Measurements from ENCODE around the gene DOCK8.

DOCK8 gene

GRCh38 chr9:394347-395052, 179.8 kb downstream of the DOCK8 start:
- no peaks in the 10 kb centered on the region for H3K27me3 Mint-ChIP-seq (ENCODE audit: low read depth)
- no peaks in the 10 kb centered on the region for H3K36me3 Mint-ChIP-seq (ENCODE audit: low read depth)

GRCh38 chr9:396396-396795, 181.7 kb downstream of the DOCK8 start:
- Mint-ChIP-seq H3K4me1 (peaks cover 6% of the 10 kb centered on the region), H3K27me3 (ENCODE audit: low read depth) (no peaks in the 10 kb centered on the region), H3K4me3 (no peak overlapping the region), H3K9me3 (no peaks in the 10 kb centered on the region), H3K27ac (peak overlapping the region; percentile 10 to 40 (median 15)), H3K36me3 (ENCODE audit: low read depth) (peaks cover 4% of the 10 kb centered on the region)
- TF ChIP-seq CTCF (IDR thresholded peaks at IDR 0.05; ENCODE audit: unreplicated experiment in 3 of 3): no peak

More at GRCh38 chr9:394347-395052, 179.8 kb downstream of the DOCK8 start:
- H3K4me3 Mint-ChIP-seq: no peak overlapping the region
- no peaks in the 10 kb centered on the region for H3K9me3 Mint-ChIP-seq
- H3K27ac Mint-ChIP-seq: peak overlapping the region in 1 of 3 experiments; percentile 16
- peaks cover 6% of the 10 kb centered on the region for H3K4me1 Mint-ChIP-seq
- TF ChIP-seq CTCF (IDR thresholded peaks at IDR 0.05; ENCODE audit: unreplicated experiment in 3 of 3): no peak

DNA sequence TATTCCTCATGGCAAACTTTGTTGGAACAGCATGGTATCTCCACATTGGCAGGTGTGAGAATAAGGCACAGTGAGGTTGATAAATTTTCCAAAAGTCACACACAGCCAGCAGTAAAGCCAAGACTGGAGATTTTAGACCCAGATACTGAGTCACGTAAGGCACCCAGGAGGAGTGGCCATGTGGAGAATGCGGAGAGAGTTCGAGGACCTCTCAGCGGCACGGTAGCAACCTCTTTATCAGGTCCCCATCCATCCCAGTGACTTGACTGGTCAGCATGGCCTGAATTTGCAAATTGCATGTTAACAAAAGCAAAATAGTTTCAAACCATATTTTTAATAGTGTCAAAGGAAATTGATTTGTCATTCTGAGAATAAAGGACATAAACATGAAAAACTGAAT, 183.4 kb downstream of the DOCK8 start:
- H3K4me3 Mint-ChIP-seq: no peak overlapping the region

DNA sequence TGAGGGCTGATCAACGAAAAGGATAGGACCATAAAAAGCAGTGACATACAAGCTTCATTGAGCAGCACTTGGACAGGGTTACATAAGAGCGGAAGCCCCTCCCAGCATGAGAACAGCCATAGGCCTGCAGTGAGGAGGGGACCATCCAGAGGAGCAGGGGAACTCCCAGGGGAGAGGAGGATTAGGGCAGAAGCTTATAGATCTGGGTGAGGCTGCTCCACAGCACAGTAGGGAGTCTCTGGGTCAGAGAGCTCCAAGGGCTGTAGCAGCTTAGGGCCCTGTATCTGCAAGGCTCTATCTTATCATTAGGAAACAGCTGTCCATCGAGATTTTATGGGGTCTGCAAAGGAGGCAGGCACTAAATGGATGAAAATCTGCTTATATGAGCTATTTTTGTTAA, 186.6 kb downstream of the DOCK8 start:
- H3K4me3 Mint-ChIP-seq: no peak overlapping the region
- H3K27ac Mint-ChIP-seq: no peak overlapping the region
- peaks cover 12% of the 10 kb centered on the region for H3K36me3 Mint-ChIP-seq (ENCODE audit: low read depth)
- H3K27me3 Mint-ChIP-seq (ENCODE audit: low read depth): peaks cover 12% of the 10 kb centered on the region
- H3K9me3 Mint-ChIP-seq: no peaks in the 10 kb centered on the region
- H3K4me1 Mint-ChIP-seq: peaks cover 6% of the 10 kb centered on the region
- no peak for TF ChIP-seq CTCF (IDR thresholded peaks at IDR 0.05; ENCODE audit: unreplicated experiment in 3 of 3)

More for the DNA sequence above, 183.4 kb downstream of the DOCK8 start:
- peaks cover 6% of the 10 kb centered on the region for H3K4me1 Mint-ChIP-seq
- no peak overlapping the region for H3K27ac Mint-ChIP-seq
- no peak for TF ChIP-seq CTCF (IDR thresholded peaks at IDR 0.05; ENCODE audit: unreplicated experiment in 3 of 3)
- peaks cover 10% of the 10 kb centered on the region for H3K27me3 Mint-ChIP-seq (ENCODE audit: low read depth)
- peaks cover 12% of the 10 kb centered on the region for H3K36me3 Mint-ChIP-seq (ENCODE audit: low read depth)
- H3K9me3 Mint-ChIP-seq: no peaks in the 10 kb centered on the region

GRCh38 chr9:404234-404633, 189.6 kb downstream of the DOCK8 start:
- Mint-ChIP-seq H3K27me3 (ENCODE audit: low read depth) (peaks cover 12% of the 10 kb centered on the region), H3K36me3 (ENCODE audit: low read depth) (peaks cover 12% of the 10 kb centered on the region), H3K4me1 (peaks cover 7% of the 10 kb centered on the region), H3K9me3 (no peaks in the 10 kb centered on the region), H3K4me3 (no peak overlapping the region), H3K27ac (peak overlapping the region in 1 of 3 experiments; percentile 67)
- no peak for TF ChIP-seq CTCF (IDR thresholded peaks at IDR 0.05; ENCODE audit: unreplicated experiment in 3 of 3)

DNA sequence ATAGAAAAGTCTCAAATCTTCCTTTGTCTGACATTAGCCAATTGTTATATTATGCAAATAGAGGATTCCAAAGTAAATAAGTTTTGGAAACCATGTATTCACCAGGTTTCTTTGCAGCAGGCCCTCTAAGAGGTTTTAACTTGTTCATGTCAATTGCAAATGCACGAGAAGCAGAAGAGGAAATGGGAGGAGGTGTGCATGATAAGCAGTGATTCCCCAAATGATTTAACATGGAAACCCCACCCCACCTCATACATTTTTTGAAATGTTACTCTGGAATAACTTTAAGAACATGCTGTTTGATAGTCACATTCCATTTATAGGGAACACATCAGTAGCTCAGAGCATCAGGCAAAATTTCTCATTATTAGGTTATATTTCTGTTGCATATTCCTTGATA, 190.7 kb downstream of the DOCK8 start:
- H3K9me3 Mint-ChIP-seq: no peaks in the 10 kb centered on the region
- H3K4me1 Mint-ChIP-seq: peaks cover 7% of the 10 kb centered on the region
- H3K4me3 Mint-ChIP-seq: no peak overlapping the region
- TF ChIP-seq CTCF (IDR thresholded peaks at IDR 0.05; ENCODE audit: unreplicated experiment in 3 of 3): no peak
- H3K27me3 Mint-ChIP-seq (ENCODE audit: low read depth): peaks cover 12% of the 10 kb centered on the region
- no peak overlapping the region for H3K27ac Mint-ChIP-seq
- peaks cover 12% of the 10 kb centered on the region for H3K36me3 Mint-ChIP-seq (ENCODE audit: low read depth)
